SU-DHL-6 (cell line): ENCODE results near the gene PLEKHM1.

Experiments
- CTCF ChIP-seq: fragments of 200-600 bp; sonication (generic); IDR thresholded peaks from one replicate; pipeline ENCODE4 v1.5.1; 2017; ENCODE audit warnings: antibody characterized with exemption, mild to moderate bottlenecking, low read length, moderate library complexity; ENCODE audit not compliant: insufficient read depth, poor library complexity, severe bottlenecking
- EZH2phosphoT487 ChIP-seq: fragments of 200-600 bp; sonication (generic), shearing (Covaris generic); conservative IDR thresholded peaks from 2 replicates; pipeline ENCODE4 v1.6.1; 2018; ENCODE audit warnings: mild to moderate bottlenecking, antibody characterized with exemption, low read length, moderate library complexity, mixed read lengths

- TF ChIP-seq CTCF = no peak
- no peak for TF ChIP-seq EZH2phosphoT487
These were observed 104.3 kb downstream of the PLEKHM1 start for GRCh38 chr17:45386178-45386577.
